ENCODE results near the gene SPART. TPM values are rescaled to one million over a fixed set of nuclear protein-coding genes. Genes with fewer than 3 reads are reported as not detected.

The SPART gene
- total RNA-seq, 1 experiment from 2014 or later, result 60.6 TPM

DNA sequence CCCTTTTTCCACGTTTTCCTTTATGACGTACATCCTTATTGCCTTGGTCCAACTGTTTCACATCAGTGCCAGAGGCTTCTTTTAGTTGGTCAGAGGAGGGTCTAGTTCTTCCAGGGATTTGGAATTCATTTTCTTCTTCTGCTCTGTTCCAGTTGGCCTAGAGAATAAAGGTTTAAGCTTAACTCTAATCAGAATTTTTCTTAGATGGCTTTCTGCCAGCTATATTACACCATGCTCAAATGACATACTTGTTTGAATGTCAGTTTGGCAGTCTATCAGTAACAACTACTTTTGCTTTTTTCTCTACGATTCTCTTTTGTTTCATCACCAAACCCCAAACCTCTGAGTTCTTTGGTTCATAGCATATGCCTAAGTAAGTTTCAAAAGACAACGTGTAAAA, 16.8 kb downstream of the SPART start:
- Mint-ChIP-seq H3K36me3 (ENCODE audit: insufficient read depth in 1 of 3, low read depth in 3 of 3) (peaks cover 10 to 45% (median 11%) of the 10 kb centered on the region in 3 experiments; a peak in 6 of 7 replicates), H3K9me3 (no peaks in the 10 kb centered on the region), H3K4me1 (peaks cover 19 to 26% of the 10 kb centered on the region in 2 experiments), H3K27ac (no peak overlapping the region), H3K4me3 (no peak overlapping the region), H3K27me3 (ENCODE audit: low read depth) (no peaks in the 10 kb centered on the region)
- WGBS (ENCODE audit: extremely low coverage, insufficient read length, low lambda C conversion rate), result no CpG with 5 or more reads among the region's 4 CpGs
- H2BK5ac ChIP-seq (ENCODE audit: insufficient read length, low read length), result no peak overlapping the region
- H3K4me2 ChIP-seq (ENCODE audit: insufficient read depth, insufficient read length, low read length), result no peak overlapping the region
- H2BK12ac ChIP-seq (ENCODE audit: insufficient read length, low read depth, low read length), result no peak overlapping the region
- H3K18ac ChIP-seq (ENCODE audit: insufficient read length, low read depth, low read length), result no peak overlapping the region
- no peak overlapping the region for H2BK20ac ChIP-seq (ENCODE audit: low read depth, low read length, poor library complexity, severe bottlenecking)
- no peak overlapping the region for H3K14ac ChIP-seq (ENCODE audit: insufficient read depth, low read length)
- peaks cover 5% of the 10 kb centered on the region for H3K79me1 ChIP-seq (ENCODE audit: insufficient read depth, low read depth, low read length, poor library complexity, severe bottlenecking)
- H3K79me2 ChIP-seq (ENCODE audit: insufficient read depth, low read length), result peaks cover 5% of the 10 kb centered on the region; the same call in 1 of the 2 replicates
- no peak overlapping the region for H2AFZ ChIP-seq (ENCODE audit: low read length)
- TF ChIP-seq, protein P1, sequence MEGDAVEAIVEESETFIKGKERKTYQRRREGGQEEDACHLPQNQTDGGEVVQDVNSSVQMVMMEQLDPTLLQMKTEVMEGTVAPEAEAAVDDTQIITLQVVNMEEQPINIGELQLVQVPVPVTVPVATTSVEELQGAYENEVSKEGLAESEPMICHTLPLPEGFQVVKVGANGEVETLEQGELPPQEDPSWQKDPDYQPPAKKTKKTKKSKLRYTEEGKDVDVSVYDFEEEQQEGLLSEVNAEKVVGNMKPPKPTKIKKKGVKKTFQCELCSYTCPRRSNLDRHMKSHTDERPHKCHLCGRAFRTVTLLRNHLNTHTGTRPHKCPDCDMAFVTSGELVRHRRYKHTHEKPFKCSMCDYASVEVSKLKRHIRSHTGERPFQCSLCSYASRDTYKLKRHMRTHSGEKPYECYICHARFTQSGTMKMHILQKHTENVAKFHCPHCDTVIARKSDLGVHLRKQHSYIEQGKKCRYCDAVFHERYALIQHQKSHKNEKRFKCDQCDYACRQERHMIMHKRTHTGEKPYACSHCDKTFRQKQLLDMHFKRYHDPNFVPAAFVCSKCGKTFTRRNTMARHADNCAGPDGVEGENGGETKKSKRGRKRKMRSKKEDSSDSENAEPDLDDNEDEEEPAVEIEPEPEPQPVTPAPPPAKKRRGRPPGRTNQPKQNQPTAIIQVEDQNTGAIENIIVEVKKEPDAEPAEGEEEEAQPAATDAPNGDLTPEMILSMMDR (conservative IDR thresholded peaks at IDR 0.05), result no peak
- H3K9ac ChIP-seq (ENCODE audit: extremely low read depth, insufficient read length, low read length), result no peak overlapping the region
- no peak overlapping the region for H3K4ac ChIP-seq (ENCODE audit: low read depth, low read length)
- no peak overlapping the region for H3T11ph ChIP-seq (ENCODE audit: low read length)
- H4K8ac ChIP-seq (replicated peaks; ENCODE audit: insufficient read length, low read depth, low read length), result no peak overlapping the region
- no peak overlapping the region for H2BK15ac ChIP-seq (ENCODE audit: low read depth, low read length)
- H3K23ac ChIP-seq (ENCODE audit: insufficient read length, low read depth, low read length), result no peak overlapping the region
- no peak overlapping the region for H3K56ac ChIP-seq (ENCODE audit: insufficient read length, low read depth, low read length)
- no peak for DNase-seq
- H4K20me1 ChIP-seq (ENCODE audit: control insufficient read depth, insufficient read depth, insufficient read length), result no peaks in the 10 kb centered on the region
- no peak overlapping the region for H4K5ac ChIP-seq (ENCODE audit: insufficient read length, low read depth, low read length)
- no peaks in the 10 kb centered on the region for H3K23me2 ChIP-seq (ENCODE audit: insufficient read length, low read depth, low read length, poor library complexity, severe bottlenecking)
- H2AK5ac ChIP-seq (ENCODE audit: insufficient read length, low read length), result no peak overlapping the region
- H3K9me3 ChIP-seq (ENCODE audit: control insufficient read depth, low read depth, low read length), result no peaks in the 10 kb centered on the region
- H3K27ac ChIP-seq (ENCODE audit: insufficient read length, low read depth, low read length), result no peak overlapping the region
- H4K91ac ChIP-seq (ENCODE audit: insufficient read length, low read depth, low read length), result no peak overlapping the region
- H3K4me1 ChIP-seq (ENCODE audit: insufficient read depth, low read length), result peaks cover 11% of the 10 kb centered on the region; the same call in 1 of the 2 replicates
- H2BK120ac ChIP-seq (ENCODE audit: low read depth, low read length, poor library complexity, severe bottlenecking), result no peak overlapping the region
- H3K27me3 ChIP-seq (ENCODE audit: insufficient read depth, low read length), result no peaks in the 10 kb centered on the region

Data from H9 (cell line).